Panc1 (cell line): Measurements from ENCODE around the gene HDLBP.

Experiments used
- POLR2AphosphoS5 ChIP-seq: IDR thresholded peaks from 2 replicates; pipeline ENCODE4 v1.6.1; 2012; ENCODE audit warnings: mild to moderate bottlenecking, low read depth, low read length, moderate library complexity
- TF ChIP-seq, protein P1 (sequence below): fragments of 450-650 bp; IDR thresholded peaks from 2 replicates; pipeline ENCODE4 v1.5.1; 2017; ENCODE audit warnings: mild to moderate bottlenecking
- TF ChIP-seq, protein P2 (sequence below), 2 experiments: IDR thresholded peaks; 2 replicates each; pipeline ENCODE4 v1.6.1; 2011 to 2012; ENCODE audit warnings: low read depth in 2 of 2, control low read depth in 1 of 2, low read length in 1 of 2, mild to moderate bottlenecking in 1 of 2, moderate library complexity in 1 of 2; ENCODE audit not compliant: insufficient read depth in 1 of 2

DNA sequence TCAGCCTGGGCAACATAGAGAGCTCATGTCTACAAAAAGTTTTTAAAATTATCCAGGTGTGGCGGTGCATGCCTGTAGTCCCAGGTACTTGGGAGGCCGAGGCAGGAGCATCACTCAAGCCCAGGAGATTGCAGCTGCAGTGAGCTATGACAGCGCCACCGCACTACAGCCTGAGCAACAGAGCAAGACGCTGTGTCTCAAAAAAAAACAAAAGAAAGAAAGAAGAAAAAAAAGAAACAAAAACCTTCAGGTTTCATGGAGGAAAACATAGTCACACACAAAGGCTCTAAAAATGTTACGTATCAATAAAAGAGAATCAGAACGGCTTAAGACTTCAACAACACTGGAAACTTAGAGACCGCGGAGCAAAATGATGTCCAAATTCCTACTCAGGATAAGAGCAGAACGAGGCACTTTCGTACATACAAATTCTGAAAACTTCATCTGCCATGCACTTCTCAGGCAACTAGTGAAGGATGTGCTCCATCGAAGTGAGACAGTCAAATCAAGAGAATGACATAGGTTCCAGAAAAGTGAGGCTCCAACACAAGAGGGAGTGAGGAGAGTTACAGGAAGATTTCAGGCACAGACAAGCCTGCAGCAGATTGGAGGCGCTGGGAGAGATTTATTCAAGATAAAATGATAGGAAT lies 4.4 kb downstream of the HDLBP start:
- TF ChIP-seq, protein P1, sequence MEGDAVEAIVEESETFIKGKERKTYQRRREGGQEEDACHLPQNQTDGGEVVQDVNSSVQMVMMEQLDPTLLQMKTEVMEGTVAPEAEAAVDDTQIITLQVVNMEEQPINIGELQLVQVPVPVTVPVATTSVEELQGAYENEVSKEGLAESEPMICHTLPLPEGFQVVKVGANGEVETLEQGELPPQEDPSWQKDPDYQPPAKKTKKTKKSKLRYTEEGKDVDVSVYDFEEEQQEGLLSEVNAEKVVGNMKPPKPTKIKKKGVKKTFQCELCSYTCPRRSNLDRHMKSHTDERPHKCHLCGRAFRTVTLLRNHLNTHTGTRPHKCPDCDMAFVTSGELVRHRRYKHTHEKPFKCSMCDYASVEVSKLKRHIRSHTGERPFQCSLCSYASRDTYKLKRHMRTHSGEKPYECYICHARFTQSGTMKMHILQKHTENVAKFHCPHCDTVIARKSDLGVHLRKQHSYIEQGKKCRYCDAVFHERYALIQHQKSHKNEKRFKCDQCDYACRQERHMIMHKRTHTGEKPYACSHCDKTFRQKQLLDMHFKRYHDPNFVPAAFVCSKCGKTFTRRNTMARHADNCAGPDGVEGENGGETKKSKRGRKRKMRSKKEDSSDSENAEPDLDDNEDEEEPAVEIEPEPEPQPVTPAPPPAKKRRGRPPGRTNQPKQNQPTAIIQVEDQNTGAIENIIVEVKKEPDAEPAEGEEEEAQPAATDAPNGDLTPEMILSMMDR, result no peak
- TF ChIP-seq, protein P2, sequence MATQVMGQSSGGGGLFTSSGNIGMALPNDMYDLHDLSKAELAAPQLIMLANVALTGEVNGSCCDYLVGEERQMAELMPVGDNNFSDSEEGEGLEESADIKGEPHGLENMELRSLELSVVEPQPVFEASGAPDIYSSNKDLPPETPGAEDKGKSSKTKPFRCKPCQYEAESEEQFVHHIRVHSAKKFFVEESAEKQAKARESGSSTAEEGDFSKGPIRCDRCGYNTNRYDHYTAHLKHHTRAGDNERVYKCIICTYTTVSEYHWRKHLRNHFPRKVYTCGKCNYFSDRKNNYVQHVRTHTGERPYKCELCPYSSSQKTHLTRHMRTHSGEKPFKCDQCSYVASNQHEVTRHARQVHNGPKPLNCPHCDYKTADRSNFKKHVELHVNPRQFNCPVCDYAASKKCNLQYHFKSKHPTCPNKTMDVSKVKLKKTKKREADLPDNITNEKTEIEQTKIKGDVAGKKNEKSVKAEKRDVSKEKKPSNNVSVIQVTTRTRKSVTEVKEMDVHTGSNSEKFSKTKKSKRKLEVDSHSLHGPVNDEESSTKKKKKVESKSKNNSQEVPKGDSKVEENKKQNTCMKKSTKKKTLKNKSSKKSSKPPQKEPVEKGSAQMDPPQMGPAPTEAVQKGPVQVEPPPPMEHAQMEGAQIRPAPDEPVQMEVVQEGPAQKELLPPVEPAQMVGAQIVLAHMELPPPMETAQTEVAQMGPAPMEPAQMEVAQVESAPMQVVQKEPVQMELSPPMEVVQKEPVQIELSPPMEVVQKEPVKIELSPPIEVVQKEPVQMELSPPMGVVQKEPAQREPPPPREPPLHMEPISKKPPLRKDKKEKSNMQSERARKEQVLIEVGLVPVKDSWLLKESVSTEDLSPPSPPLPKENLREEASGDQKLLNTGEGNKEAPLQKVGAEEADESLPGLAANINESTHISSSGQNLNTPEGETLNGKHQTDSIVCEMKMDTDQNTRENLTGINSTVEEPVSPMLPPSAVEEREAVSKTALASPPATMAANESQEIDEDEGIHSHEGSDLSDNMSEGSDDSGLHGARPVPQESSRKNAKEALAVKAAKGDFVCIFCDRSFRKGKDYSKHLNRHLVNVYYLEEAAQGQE (IDR thresholded peaks at IDR 0.05; ENCODE audit: insufficient read depth in 1 of 2, low read depth in 2 of 2, low read length in 1 of 2), result no peak
- TF ChIP-seq POLR2AphosphoS5, result no peak
